SK-N-MC (cell line): Measurements from ENCODE around the gene RREB1.

Experiments
- DNase-seq: peaks from one replicate; pipeline ENCODE4 v3.0.0-alpha.2; 2011; ENCODE audit warnings: low read depth, low spot score
- H3K27ac ChIP-seq: fragments of 200-600 bp; sonication (generic); 2 replicates; pipeline ENCODE4 v1.5.1; 2016; ENCODE audit warnings: mixed run types
- H3K36me3 ChIP-seq: fragments of 200-600 bp; sonication (generic); 2 replicates; pipeline ENCODE4 v1.6.1; 2017; ENCODE audit warnings: antibody characterized with exemption, low read length, mixed read lengths; ENCODE audit not compliant: insufficient read depth
- H3K4me3 ChIP-seq: fragments of 200-600 bp; sonication (generic); 2 replicates; pipeline ENCODE4 v1.5.1; 2016
- H3K9ac ChIP-seq: fragments of 200-600 bp; sonication (generic); 2 replicates; pipeline ENCODE4 v1.8.0; 2017; ENCODE audit warnings: mixed run types, mixed read lengths; ENCODE audit not compliant: insufficient read length
- H3K9me3 ChIP-seq: fragments of 200-600 bp; sonication (generic); 2 replicates; pipeline ENCODE4 v1.6.1; 2017; ENCODE audit warnings: low read depth, mild to moderate bottlenecking, antibody characterized with exemption, low read length, moderate library complexity, mixed read lengths
- EZH2 ChIP-seq: fragments of 200-600 bp; sonication (generic); IDR thresholded peaks from one replicate; pipeline ENCODE4 v1.6.1; 2017; ENCODE audit warnings: antibody characterized with exemption
- FOXP2 ChIP-seq: optimal IDR thresholded peaks from 2 replicates; pipeline ENCODE3; 2011; ENCODE audit warnings: mild to moderate bottlenecking, moderate library complexity; ENCODE audit not compliant: insufficient read depth; ENCODE audit errors: extremely low read length, control extremely low read depth
- POLR2AphosphoS5 ChIP-seq: IDR thresholded peaks from 2 replicates; pipeline ENCODE4 v1.6.1; 2012; ENCODE audit warnings: mild to moderate bottlenecking, low read depth, low read length, borderline replicate concordance

RREB1 gene

DNA sequence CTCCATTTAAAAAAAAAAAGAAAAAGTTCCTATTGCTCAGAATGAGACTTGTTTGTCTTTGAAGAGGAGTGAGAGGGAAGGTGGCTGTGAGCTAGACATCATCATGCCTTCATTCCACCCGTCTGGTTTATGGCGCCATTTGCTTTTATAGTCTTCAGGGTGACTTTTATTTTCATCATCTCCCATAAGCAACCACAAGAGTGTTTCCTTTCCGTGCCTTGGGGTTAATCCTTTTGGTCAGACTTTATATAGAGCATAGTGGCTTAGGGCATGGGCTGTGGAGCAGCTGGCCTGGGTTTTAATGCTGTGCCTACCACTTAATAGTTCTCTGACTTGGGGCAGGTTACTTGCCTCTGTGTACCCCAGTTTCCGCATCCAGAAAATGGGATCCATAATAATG, 77.8 kb downstream of the RREB1 start:
- no peak overlapping the region for H3K27ac ChIP-seq
- TF ChIP-seq EZH2 (no peak), FOXP2 (no peak), POLR2AphosphoS5 (no peak)

DNA sequence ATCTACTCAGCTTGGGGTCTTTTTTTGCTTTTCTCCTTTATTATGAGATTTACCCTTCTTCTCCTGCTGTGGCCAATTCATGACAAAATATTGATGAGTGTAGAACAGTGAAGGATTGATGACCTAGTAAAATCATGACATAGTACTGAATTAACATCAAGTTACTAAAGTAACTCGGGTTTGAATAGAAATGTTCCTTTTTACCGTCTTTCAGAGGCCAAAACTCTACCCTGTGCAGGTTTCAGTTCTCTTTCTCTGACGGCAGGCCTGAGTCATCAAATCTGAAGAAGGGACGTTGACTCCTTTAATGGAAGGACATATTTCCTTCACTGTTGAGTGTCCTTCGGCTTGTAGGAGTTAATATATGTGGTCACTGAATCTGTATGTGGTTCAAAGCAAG, 80.7 kb downstream of the RREB1 start:
- H3K27ac ChIP-seq: no peak overlapping the region
- no peak overlapping the region for H3K9ac ChIP-seq
- peaks cover 93% of the 10 kb centered on the region for H3K36me3 ChIP-seq
- TF ChIP-seq FOXP2 (no peak), POLR2AphosphoS5 (no peak), EZH2 (no peak)
- no peak overlapping the region for H3K4me3 ChIP-seq
- no peaks in the 10 kb centered on the region for H3K9me3 ChIP-seq
- no peak for DNase-seq

More for the DNA sequence above, 77.8 kb downstream of the RREB1 start:
- peaks cover 93% of the 10 kb centered on the region for H3K36me3 ChIP-seq
- no peak overlapping the region for H3K4me3 ChIP-seq
- no peaks in the 10 kb centered on the region for H3K9me3 ChIP-seq
- H3K9ac ChIP-seq: no peak overlapping the region
- DNase-seq: no peak

DNA sequence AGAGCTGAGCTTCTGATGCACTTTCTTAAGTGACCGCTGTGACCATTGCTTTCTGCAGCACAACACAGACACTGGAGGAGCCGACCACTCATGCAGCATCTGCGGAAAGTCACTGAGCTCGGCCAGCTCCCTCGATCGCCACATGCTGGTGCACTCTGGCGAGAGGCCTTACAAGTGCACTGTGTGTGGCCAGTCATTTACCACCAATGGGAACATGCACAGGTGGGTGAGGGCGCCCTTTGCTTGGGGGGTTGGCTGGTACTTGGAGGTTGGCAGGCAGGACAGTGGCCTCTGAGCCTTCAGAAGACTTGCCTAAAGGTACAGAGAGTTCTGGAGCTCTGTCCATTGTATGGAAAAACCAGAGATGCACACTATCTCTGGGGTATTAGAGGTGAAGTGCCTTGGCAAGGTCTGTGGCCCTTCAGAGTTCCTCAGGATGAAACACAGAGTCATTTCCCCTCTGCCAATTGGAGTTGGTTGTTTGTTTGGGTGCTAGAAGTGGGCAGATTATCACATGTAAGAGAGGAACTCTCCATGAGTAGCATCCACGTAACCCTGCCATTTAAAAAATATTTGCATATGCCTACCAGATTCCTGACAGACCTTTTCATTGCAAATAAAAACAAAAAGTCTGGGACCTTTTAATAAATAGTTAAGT, 81.5 kb downstream of the RREB1 start:
- H3K9me3 ChIP-seq: no peaks in the 10 kb centered on the region
- H3K9ac ChIP-seq: no peak overlapping the region
- H3K36me3 ChIP-seq: peaks cover 95% of the 10 kb centered on the region
- H3K27ac ChIP-seq: no peak overlapping the region
- DNase-seq: no peak
- no peak for TF ChIP-seq FOXP2
- no peak for TF ChIP-seq EZH2
- no peak for TF ChIP-seq POLR2AphosphoS5
- no peak overlapping the region for H3K4me3 ChIP-seq

DNA sequence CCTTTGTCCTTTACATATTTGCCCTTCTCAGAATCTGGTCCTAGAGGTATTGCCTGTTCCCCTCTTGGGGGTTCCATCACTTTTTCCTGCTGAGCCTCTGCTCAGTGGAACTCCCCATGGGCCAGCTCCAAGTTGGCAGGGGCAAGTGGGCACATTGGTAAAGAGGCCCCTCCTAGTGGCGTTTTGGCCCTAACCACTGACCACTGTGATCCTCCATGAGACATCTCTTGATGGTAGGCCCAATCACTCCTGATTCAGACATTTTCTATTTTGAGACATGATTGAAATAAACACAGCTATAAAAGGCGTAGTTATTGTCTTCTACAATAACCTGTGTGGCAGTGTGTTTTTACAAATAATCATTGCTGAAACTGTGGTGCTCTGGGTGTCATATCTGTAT, 83.0 kb downstream of the RREB1 start:
- H3K9me3 ChIP-seq: no peaks in the 10 kb centered on the region
- DNase-seq: no peak
- no peak for TF ChIP-seq POLR2AphosphoS5
- no peak for TF ChIP-seq EZH2
- no peak for TF ChIP-seq FOXP2
- H3K9ac ChIP-seq: no peak overlapping the region
- H3K4me3 ChIP-seq: no peak overlapping the region
- no peak overlapping the region for H3K27ac ChIP-seq
- H3K36me3 ChIP-seq: peaks cover 93% of the 10 kb centered on the region

DNA sequence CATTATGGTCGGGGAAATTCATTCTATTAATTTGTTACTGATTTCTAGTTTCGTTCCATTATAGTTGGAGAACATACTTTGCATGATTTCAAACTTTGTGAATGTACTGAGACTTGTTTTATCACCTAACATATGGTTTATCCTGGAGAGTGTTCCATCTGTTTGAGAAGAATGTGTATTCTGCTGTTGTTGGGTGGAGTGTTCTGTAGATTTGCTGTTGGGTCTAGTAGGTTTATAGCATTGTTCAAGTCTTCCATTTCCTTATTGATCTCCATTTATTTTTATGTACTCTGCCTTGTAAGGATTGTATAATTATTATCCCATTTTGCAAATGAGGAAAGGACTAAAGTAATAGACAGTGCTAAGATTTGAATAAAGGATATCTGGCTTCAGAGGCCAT, 85.4 kb downstream of the RREB1 start:
- no peak for DNase-seq
- Histone ChIP-seq H3K9me3 (no peaks in the 10 kb centered on the region), H3K27ac (no peak overlapping the region), H3K4me3 (no peak overlapping the region), H3K9ac (no peak overlapping the region), H3K36me3 (peaks cover 93% of the 10 kb centered on the region)
- TF ChIP-seq EZH2 (no peak), FOXP2 (no peak), POLR2AphosphoS5 (no peak)

DNA sequence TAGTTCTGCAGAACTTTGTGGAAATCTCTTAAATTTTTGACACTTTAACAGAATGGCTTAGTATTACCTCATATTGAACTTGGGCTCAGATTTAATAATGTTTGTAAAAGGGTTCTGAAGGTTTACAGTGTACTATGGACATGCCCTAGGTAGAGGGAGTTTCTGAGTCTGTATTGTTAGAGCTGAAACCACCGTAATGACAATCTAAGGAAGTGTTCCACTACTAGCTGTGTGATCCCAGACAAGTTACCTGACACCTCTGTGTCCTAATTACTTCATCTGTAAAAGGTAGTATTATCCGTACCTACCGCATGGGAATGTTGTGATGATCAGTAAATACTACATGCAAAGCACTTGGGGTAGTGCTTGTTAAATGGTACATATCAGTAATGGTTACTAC, 86.9 kb downstream of the RREB1 start:
- Histone ChIP-seq H3K9ac (no peak overlapping the region), H3K9me3 (no peaks in the 10 kb centered on the region), H3K4me3 (no peak overlapping the region), H3K27ac (peak overlapping the region; percentile 30), H3K36me3 (peaks cover 92% of the 10 kb centered on the region)
- TF ChIP-seq EZH2: no peak
- no peak for TF ChIP-seq POLR2AphosphoS5
- TF ChIP-seq FOXP2: no peak
- no peak for DNase-seq

DNA sequence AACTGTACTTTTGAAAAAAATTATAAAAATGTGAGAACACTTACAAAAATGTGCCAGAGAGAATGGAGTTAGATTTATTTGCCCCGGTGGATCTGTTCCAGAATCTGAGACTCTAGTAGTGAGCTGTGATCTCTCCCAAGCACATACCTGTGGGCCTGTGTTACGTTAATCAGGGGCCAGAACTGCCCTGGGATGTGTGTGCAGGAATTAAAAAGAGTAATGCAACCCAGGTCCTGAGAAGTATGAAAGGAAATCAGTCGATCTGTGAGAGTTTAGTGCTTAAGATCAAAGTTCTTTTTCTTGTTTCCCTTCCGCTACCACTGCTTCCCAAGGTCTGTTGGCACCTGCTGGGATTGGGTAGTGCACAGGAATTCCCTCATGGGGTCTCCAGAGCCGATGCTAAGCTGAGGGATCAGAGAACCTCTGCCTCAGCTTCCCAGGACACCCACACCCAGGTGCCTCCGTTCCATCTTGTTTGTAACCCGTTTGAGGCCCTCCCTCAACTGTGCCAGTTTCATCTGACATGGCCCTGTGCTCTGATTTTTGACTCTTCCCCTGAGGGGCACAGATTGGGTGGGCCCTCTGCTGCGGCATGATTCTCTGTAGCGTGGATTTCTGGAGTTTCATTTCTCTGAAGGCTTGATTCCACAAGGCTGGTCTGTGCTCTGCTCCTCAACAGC, 87.7 kb downstream of the RREB1 start:
- no peak overlapping the region for H3K9ac ChIP-seq
- no peak overlapping the region for H3K4me3 ChIP-seq
- DNase-seq: no peak
- TF ChIP-seq POLR2AphosphoS5 (no peak), EZH2 (no peak), FOXP2 (no peak)
- no peaks in the 10 kb centered on the region for H3K9me3 ChIP-seq
- H3K36me3 ChIP-seq: peaks cover 85% of the 10 kb centered on the region
- H3K27ac ChIP-seq: peak overlapping the region; percentile 30

DNA sequence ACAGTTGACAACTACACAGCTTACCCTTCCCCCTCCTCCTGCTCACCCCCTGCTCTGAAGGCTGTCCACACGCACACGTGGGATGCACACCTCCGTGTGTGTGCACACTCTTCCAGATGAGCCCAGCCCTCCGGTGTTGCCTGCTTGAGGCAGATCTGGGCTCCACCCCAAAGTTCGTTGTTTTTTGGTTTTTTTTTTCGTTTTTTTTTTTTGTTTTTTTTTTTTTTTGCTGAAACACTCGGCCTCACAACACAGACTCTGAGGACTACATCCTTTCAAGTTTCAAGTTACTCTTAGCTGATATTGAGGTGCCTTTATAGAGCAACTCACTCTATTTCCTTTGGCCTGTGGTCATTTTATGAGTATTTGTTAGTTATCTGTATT, 88.2 kb downstream of the RREB1 start:
- Histone ChIP-seq H3K27ac (no peak overlapping the region), H3K9ac (no peak overlapping the region), H3K9me3 (no peaks in the 10 kb centered on the region), H3K4me3 (no peak overlapping the region), H3K36me3 (peaks cover 85% of the 10 kb centered on the region)
- TF ChIP-seq FOXP2 (no peak), POLR2AphosphoS5 (no peak), EZH2 (no peak)
- no peak for DNase-seq

DNA sequence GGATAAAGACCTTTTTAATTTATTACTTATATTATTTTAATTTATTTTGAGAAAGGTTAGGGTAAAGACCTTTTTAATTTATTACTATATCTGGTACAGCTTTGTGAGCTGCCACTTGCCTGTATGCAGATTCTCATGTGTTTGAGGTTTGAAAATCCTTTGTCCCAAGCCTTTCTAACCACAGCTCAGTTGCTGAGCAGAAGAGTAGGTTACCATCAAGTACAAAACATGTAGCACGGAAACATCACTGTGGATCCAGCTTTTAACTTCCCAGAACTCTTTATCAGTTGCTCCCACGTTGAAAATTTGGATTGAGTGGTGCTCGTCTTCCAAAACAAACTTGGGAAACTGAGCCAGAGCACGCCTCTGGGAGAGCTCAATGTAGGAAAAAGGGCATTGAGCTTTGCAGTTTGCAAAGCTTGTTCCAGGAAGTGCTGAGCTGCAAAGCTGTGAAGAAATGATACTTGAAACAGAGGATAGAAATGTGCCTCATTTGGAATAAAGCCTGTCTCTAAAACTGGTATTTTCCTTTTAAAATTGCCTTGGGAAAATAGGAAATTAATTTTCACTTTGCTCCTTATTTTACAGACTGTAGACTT, 89.0 kb downstream of the RREB1 start:
- no peak overlapping the region for H3K4me3 ChIP-seq
- no peak overlapping the region for H3K9ac ChIP-seq
- H3K36me3 ChIP-seq: peaks cover 83% of the 10 kb centered on the region
- TF ChIP-seq EZH2 (no peak), POLR2AphosphoS5 (no peak), FOXP2 (no peak)
- no peak for DNase-seq
- no peak overlapping the region for H3K27ac ChIP-seq
- no peaks in the 10 kb centered on the region for H3K9me3 ChIP-seq
